ENCODE data around the gene FCRLB. TPM values are rescaled to one million over a fixed set of nuclear protein-coding genes. Genes with fewer than 3 reads are reported as not detected.

FCRLB gene
- total RNA-seq, 1 experiment from 2014 or later, result not detected

GRCh38 chr1:161678500-161678899 lies 42.8 kb upstream of the FCRLB start:
- Histone ChIP-seq H3K56ac (ENCODE audit: insufficient read length, low read depth, low read length) (no peak overlapping the region), H4K5ac (ENCODE audit: insufficient read length, low read depth, low read length) (no peak overlapping the region), H3T11ph (ENCODE audit: low read length) (no peak overlapping the region), H2BK5ac (ENCODE audit: insufficient read length, low read length) (no peak overlapping the region), H3K79me1 (ENCODE audit: insufficient read depth, low read depth, low read length, poor library complexity, severe bottlenecking) (no peaks in the 10 kb centered on the region), H3K27me3 (ENCODE audit: insufficient read depth, low read length) (no peaks in the 10 kb centered on the region), H3K4me1 (ENCODE audit: insufficient read depth, low read length) (no peaks in the 10 kb centered on the region), H3K14ac (ENCODE audit: insufficient read depth, low read length) (no peak overlapping the region), H2BK20ac (ENCODE audit: low read depth, low read length, poor library complexity, severe bottlenecking) (no peak overlapping the region), H2BK15ac (ENCODE audit: low read depth, low read length) (no peak overlapping the region), H4K8ac (replicated peaks; ENCODE audit: insufficient read length, low read depth, low read length) (no peak overlapping the region), H2BK120ac (ENCODE audit: low read depth, low read length, poor library complexity, severe bottlenecking) (no peak overlapping the region), H2AK5ac (ENCODE audit: insufficient read length, low read length) (no peak overlapping the region), H3K4ac (ENCODE audit: low read depth, low read length) (no peak overlapping the region), H2AFZ (ENCODE audit: low read length) (no peak overlapping the region), H2BK12ac (ENCODE audit: insufficient read length, low read depth, low read length) (no peak overlapping the region), H3K4me2 (ENCODE audit: insufficient read depth, insufficient read length, low read length) (no peak overlapping the region), H3K79me2 (ENCODE audit: insufficient read depth, low read length) (no peaks in the 10 kb centered on the region), H3K18ac (ENCODE audit: insufficient read length, low read depth, low read length) (no peak overlapping the region), H3K9ac (ENCODE audit: extremely low read depth, insufficient read length, low read length) (no peak overlapping the region), H3K27ac (ENCODE audit: insufficient read length, low read depth, low read length) (no peak overlapping the region), H3K23me2 (ENCODE audit: insufficient read length, low read depth, low read length, poor library complexity, severe bottlenecking) (no peaks in the 10 kb centered on the region), H4K91ac (ENCODE audit: insufficient read length, low read depth, low read length) (no peak overlapping the region), H3K23ac (ENCODE audit: insufficient read length, low read depth, low read length) (no peak overlapping the region), H4K20me1 (ENCODE audit: control insufficient read depth, insufficient read depth, insufficient read length) (no peaks in the 10 kb centered on the region), H3K9me3 (ENCODE audit: control insufficient read depth, low read depth, low read length) (no peaks in the 10 kb centered on the region)
- Mint-ChIP-seq H3K27ac (no peak overlapping the region), H3K4me3 (no peak overlapping the region), H3K9me3 (no peaks in the 10 kb centered on the region), H3K36me3 (ENCODE audit: insufficient read depth in 1 of 3, low read depth in 3 of 3) (no peaks in the 10 kb centered on the region), H3K4me1 (peaks cover 4 to 8% of the 10 kb centered on the region in 2 experiments), H3K27me3 (ENCODE audit: low read depth) (no peaks in the 10 kb centered on the region; the same call in none of the 2 replicates)
- no peak for TF ChIP-seq CTCF (conservative IDR thresholded peaks at IDR 0.05)
- no peak for DNase-seq
- no CpG with 5 or more reads among the region's 3 CpGs for WGBS (ENCODE audit: extremely low coverage, insufficient read length, low lambda C conversion rate)
